K562 (cell line): ENCODE measurements around the gene SCFD2. TPM values are rescaled to one million over a fixed set of nuclear protein-coding genes. Genes with fewer than 3 reads are reported as not detected.

Experiments used
- BRCA1 ChIP-seq, 2 experiments: fragments of 450-650 bp in 1 of 2; sonication (generic) in 1 of 2; formaldehyde crosslinking in 1 of 2; IDR thresholded peaks; 2 replicates each; pipeline versions ENCODE4 v1.5.0 to v1.6.1; 2017 to 2020; ENCODE audit warnings: mild to moderate bottlenecking in 1 of 2, missing genetic modification reagents in 1 of 2
- EGR1 ChIP-seq: fragments of 450-650 bp; conservative IDR thresholded peaks from 2 replicates; pipeline ENCODE4 v1.6.1; 2017; ENCODE audit warnings: mild to moderate bottlenecking
- EP400 ChIP-seq: fragments of 450-650 bp; IDR thresholded peaks from 2 replicates; pipeline ENCODE4 v1.6.1; 2017; ENCODE audit warnings: antibody characterized with exemption, mild to moderate bottlenecking, moderate library complexity
- GABPB2 ChIP-seq: fragments of 250-450 bp; sonication (Bioruptor Pico); conservative IDR thresholded peaks from 2 replicates; pipeline ENCODE4 v1.5.1; 2021; ENCODE audit warnings: mild to moderate bottlenecking
- HDAC8 ChIP-seq: fragments of 450-650 bp; IDR thresholded peaks from 2 replicates; pipeline ENCODE4 v1.6.1; 2016; ENCODE audit warnings: mild to moderate bottlenecking, missing genetic modification characterization, moderate library complexity, missing compliant biosample characterization
- HINFP ChIP-seq: fragments of 450-650 bp; conservative IDR thresholded peaks from 2 replicates; pipeline ENCODE4 v1.6.1; 2016; ENCODE audit warnings: missing genetic modification characterization, low read depth, mild to moderate bottlenecking, control low read depth, missing compliant biosample characterization
- MAZ ChIP-seq, 2 experiments: fragments of 450-650 bp in 1 of 2; sonication (generic) in 1 of 2; formaldehyde crosslinking; IDR thresholded peaks in 1 of 2; conservative IDR thresholded peaks in 1 of 2; 2 replicates each; pipeline versions ENCODE4 v1.4.0 to v1.5.0; 2020; ENCODE audit warnings: mild to moderate bottlenecking in 1 of 2, missing genetic modification reagents in 1 of 2
- NFE2 ChIP-seq: IDR thresholded peaks from 2 replicates; pipeline ENCODE4 v1.6.1; 2014; ENCODE audit warnings: antibody characterized with exemption, low read depth
- PML ChIP-seq: IDR thresholded peaks from 2 replicates; pipeline ENCODE4 v1.6.1; 2012; ENCODE audit warnings: low read length, inconsistent platforms
- PRMT5 ChIP-seq: sonication (generic); formaldehyde crosslinking; IDR thresholded peaks from 2 replicates; pipeline ENCODE4 v1.5.0; 2020; ENCODE audit warnings: missing genetic modification reagents
- STAT5B ChIP-seq: fragments of 250-450 bp; sonication (Bioruptor Pico); IDR thresholded peaks from 2 replicates; pipeline ENCODE4 v1.8.0; 2021; ENCODE audit warnings: mild to moderate bottlenecking, inconsistent platforms
- THRAP3 ChIP-seq: fragments of 450-650 bp; IDR thresholded peaks from 2 replicates; pipeline ENCODE4 v1.6.1; 2016; ENCODE audit warnings: mild to moderate bottlenecking, inconsistent platforms, borderline replicate concordance
- polyA plus RNA-seq, 8 experiments: library from polyadenylated mRNA; depleted of rRNA in 4 of 8; stranded (reverse) in 5 of 8; unstranded in 3 of 8; fragments of >200 nt; fragmentation: Nextera tagmentation in 2 of 8; fragmentation: Illumina TruSeq in 1 of 8; extraction: Ambion mirVana in 2 of 8; extraction: Trizol in 1 of 8; gene quantifications; 2 replicates each; pipeline versions ENCODE4 v1.2.1 to v1.2.3, GENCODE V29; 2011 to 2014; ENCODE audit warnings: inconsistent platforms in 1 of 8, missing spikeins in 1 of 8
- total RNA-seq, 7 experiments: library from RNA; depleted of rRNA in 6 of 7; stranded (reverse); fragments of >200 nt in 6 of 7; fragmentation: Illumina TruSeq in 2 of 7; extraction: Trizol in 2 of 7; gene quantifications; 2 replicates each; pipeline versions ENCODE4 v1.2.1 to v1.2.3, GENCODE V29; 2011 to 2021; ENCODE audit warnings: low replicate concordance in 1 of 7
- TF ChIP-seq, protein P1 (sequence below): sonication (generic); formaldehyde crosslinking; IDR thresholded peaks from 2 replicates; pipeline ENCODE4 v1.8.1; 2022; ENCODE audit warnings: missing genetic modification reagents
- TF ChIP-seq, protein P2 (sequence below): sonication (generic); formaldehyde crosslinking; IDR thresholded peaks from 2 replicates; pipeline ENCODE4 v1.8.0; 2023; ENCODE audit warnings: mild to moderate bottlenecking, missing genetic modification reagents
- TF ChIP-seq, protein P3 (sequence below): fragments of 150-350 bp; IDR thresholded peaks from 2 replicates; pipeline ENCODE4 v1.6.1; 2014; ENCODE audit warnings: low read depth, mild to moderate bottlenecking, low read length, borderline replicate concordance

The SCFD2 gene
- total and polyA plus RNA-seq, 9 of the 15 experiments (the other 6 are each of a cell fraction or from before 2014, with no cell fraction given) = 5.7 to 30.3 (median 22.8) TPM

DNA sequence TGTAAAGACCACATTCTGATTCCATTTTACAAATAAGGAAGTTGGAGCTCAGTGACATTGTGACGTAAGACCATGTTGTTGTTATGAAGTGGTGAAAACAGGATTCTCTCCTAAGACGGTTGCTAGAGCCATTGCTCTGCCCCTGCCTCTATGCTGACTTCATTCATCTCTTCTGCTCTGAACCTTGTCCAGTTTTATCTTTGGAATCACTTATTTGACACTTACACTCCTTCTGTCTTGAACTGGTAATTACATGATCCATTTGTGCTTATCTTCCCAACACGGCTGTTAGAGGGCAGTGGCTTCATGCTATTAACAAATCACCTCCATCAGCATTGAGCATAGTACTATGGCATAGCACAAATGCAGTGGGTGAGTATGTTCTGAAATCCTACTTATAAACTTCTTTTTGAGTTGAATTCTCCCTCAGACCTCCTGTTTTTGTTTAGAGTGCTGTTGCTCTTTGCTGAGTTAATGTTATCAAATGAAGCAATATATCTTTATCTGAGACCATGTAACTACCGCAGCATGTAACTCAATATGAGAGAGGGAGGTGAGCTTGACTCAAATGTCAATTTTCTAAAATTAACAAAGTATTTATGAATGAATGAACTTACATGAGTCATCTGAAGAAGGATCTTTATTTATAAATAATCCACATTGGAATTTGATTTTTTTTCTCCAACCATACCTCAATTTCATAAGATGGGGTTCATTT is 326.0 kb downstream of the SCFD2 start (continued):
- TF ChIP-seq, protein P1, sequence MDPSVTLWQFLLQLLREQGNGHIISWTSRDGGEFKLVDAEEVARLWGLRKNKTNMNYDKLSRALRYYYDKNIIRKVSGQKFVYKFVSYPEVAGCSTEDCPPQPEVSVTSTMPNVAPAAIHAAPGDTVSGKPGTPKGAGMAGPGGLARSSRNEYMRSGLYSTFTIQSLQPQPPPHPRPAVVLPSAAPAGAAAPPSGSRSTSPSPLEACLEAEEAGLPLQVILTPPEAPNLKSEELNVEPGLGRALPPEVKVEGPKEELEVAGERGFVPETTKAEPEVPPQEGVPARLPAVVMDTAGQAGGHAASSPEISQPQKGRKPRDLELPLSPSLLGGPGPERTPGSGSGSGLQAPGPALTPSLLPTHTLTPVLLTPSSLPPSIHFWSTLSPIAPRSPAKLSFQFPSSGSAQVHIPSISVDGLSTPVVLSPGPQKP = no peak
- TF ChIP-seq EP400 (no peak), HDAC8 (tag) (no peak), EGR1 (no peak), PRMT5 (no peak), BRCA1 (IDR thresholded peaks at IDR 0.05) (no peak), BRCA1 (CRISPR knock-in tag; IDR thresholded peaks at IDR 0.05) (no peak), MAZ (CRISPR knock-in tag; conservative IDR thresholded peaks at IDR 0.05 in 1 of 2, IDR thresholded peaks at IDR 0.05 in 1 of 2) (no peak), STAT5B (CRISPR knock-in tag) (no peak), GABPB2 (no peak), NFE2 (peak; percentile 12; the same call in 1 of the 2 replicates), HINFP (tag) (no peak), PML (peak; percentile 74), THRAP3 (no peak)
- TF ChIP-seq, protein P2, sequence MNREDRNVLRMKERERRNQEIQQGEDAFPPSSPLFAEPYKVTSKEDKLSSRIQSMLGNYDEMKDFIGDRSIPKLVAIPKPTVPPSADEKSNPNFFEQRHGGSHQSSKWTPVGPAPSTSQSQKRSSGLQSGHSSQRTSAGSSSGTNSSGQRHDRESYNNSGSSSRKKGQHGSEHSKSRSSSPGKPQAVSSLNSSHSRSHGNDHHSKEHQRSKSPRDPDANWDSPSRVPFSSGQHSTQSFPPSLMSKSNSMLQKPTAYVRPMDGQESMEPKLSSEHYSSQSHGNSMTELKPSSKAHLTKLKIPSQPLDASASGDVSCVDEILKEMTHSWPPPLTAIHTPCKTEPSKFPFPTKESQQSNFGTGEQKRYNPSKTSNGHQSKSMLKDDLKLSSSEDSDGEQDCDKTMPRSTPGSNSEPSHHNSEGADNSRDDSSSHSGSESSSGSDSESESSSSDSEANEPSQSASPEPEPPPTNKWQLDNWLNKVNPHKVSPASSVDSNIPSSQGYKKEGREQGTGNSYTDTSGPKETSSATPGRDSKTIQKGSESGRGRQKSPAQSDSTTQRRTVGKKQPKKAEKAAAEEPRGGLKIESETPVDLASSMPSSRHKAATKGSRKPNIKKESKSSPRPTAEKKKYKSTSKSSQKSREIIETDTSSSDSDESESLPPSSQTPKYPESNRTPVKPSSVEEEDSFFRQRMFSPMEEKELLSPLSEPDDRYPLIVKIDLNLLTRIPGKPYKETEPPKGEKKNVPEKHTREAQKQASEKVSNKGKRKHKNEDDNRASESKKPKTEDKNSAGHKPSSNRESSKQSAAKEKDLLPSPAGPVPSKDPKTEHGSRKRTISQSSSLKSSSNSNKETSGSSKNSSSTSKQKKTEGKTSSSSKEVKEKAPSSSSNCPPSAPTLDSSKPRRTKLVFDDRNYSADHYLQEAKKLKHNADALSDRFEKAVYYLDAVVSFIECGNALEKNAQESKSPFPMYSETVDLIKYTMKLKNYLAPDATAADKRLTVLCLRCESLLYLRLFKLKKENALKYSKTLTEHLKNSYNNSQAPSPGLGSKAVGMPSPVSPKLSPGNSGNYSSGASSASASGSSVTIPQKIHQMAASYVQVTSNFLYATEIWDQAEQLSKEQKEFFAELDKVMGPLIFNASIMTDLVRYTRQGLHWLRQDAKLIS (CRISPR knock-in tag) = no peak
- TF ChIP-seq, protein P3, sequence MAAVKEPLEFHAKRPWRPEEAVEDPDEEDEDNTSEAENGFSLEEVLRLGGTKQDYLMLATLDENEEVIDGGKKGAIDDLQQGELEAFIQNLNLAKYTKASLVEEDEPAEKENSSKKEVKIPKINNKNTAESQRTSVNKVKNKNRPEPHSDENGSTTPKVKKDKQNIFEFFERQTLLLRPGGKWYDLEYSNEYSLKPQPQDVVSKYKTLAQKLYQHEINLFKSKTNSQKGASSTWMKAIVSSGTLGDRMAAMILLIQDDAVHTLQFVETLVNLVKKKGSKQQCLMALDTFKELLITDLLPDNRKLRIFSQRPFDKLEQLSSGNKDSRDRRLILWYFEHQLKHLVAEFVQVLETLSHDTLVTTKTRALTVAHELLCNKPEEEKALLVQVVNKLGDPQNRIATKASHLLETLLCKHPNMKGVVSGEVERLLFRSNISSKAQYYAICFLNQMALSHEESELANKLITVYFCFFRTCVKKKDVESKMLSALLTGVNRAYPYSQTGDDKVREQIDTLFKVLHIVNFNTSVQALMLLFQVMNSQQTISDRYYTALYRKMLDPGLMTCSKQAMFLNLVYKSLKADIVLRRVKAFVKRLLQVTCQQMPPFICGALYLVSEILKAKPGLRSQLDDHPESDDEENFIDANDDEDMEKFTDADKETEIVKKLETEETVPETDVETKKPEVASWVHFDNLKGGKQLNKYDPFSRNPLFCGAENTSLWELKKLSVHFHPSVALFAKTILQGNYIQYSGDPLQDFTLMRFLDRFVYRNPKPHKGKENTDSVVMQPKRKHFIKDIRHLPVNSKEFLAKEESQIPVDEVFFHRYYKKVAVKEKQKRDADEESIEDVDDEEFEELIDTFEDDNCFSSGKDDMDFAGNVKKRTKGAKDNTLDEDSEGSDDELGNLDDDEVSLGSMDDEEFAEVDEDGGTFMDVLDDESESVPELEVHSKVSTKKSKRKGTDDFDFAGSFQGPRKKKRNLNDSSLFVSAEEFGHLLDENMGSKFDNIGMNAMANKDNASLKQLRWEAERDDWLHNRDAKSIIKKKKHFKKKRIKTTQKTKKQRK = no peak
